ENCODE results near the gene ETV6. TPM values are rescaled to one million over a fixed set of nuclear protein-coding genes. Genes with fewer than 3 reads are reported as not detected.

ETV6 gene
- total RNA-seq, 4 donors from 2014 or later: 7.6 to 45.5 (median 8.2) TPM

DNA sequence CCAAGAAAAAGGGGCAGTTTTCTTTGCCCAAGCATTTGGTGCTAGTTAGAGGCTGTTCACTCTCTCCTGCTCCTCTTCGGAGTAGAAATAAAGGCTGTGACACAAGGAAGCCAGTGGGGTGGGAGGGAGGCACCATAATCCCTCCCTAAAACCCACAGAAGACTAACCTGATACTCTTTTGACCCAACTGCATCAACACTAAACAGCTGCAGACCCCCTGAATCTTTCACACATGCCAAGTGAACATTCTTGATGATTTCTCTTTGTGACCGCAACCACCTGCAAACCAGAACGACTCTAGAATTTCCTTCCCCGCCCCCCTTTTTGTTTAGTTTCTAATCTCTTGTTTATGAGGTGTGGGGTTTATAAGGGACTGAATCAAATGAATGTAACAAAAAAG is 245.4 kb downstream of the ETV6 start:
- Histone ChIP-seq H3K27ac (no peak overlapping the region), H3K27me3 (no peaks in the 10 kb centered on the region), H3K4me1 (no peaks in the 10 kb centered on the region), H3K9me3 (no peaks in the 10 kb centered on the region), H3K4me3 (no peak overlapping the region), H3K36me3 (no peaks in the 10 kb centered on the region)
- DNase-seq: no peak
- TF ChIP-seq POLR2A (IDR thresholded peaks at IDR 0.05): no peak
- TF ChIP-seq, protein P1, sequence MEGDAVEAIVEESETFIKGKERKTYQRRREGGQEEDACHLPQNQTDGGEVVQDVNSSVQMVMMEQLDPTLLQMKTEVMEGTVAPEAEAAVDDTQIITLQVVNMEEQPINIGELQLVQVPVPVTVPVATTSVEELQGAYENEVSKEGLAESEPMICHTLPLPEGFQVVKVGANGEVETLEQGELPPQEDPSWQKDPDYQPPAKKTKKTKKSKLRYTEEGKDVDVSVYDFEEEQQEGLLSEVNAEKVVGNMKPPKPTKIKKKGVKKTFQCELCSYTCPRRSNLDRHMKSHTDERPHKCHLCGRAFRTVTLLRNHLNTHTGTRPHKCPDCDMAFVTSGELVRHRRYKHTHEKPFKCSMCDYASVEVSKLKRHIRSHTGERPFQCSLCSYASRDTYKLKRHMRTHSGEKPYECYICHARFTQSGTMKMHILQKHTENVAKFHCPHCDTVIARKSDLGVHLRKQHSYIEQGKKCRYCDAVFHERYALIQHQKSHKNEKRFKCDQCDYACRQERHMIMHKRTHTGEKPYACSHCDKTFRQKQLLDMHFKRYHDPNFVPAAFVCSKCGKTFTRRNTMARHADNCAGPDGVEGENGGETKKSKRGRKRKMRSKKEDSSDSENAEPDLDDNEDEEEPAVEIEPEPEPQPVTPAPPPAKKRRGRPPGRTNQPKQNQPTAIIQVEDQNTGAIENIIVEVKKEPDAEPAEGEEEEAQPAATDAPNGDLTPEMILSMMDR (IDR thresholded peaks at IDR 0.05): no peak
- intact Hi-C loops (cut with DNase I; ENCODE audit: low total_unique reads): no loop called here

DNA sequence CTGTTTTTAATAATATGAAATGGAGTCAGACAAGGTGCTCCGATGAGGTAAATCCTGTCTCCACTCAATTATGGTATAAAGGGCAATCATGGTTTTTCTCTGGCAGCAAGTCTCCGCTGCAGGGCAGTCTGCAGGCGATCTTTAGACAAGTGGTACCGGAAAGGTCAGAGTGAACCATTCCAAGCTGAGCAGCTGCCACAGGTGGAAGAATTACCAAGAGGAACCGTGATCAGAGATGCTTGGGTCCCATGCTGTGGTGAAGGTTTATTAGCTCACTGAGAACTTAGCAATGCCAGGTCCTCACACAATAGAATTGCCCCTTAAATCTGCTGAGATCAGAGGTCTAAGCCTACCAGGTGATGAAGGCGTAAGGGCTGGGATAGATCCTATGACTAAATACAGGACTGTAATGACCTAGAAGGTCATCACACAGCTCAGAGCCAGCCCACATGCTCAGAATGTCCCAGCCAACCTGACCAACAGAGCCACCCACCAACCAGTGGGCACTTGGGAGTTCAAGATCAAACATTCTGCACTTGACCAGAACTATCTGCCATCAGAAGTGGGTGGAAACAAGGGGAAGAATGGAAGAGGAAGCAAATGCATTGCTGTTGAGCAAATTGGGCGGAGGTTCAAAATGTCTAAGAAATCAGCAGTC is 246.1 kb downstream of the ETV6 start:
- Histone ChIP-seq H3K9me3 (no peaks in the 10 kb centered on the region), H3K36me3 (no peaks in the 10 kb centered on the region), H3K4me3 (no peak overlapping the region), H3K27ac (no peak overlapping the region), H3K4me1 (no peaks in the 10 kb centered on the region), H3K27me3 (no peaks in the 10 kb centered on the region)
- intact Hi-C loops (cut with DNase I; ENCODE audit: low total_unique reads): no loop called here
- no peak for DNase-seq
- TF ChIP-seq POLR2A (IDR thresholded peaks at IDR 0.05): no peak
- TF ChIP-seq, protein P1 (IDR thresholded peaks at IDR 0.05): no peak

DNA sequence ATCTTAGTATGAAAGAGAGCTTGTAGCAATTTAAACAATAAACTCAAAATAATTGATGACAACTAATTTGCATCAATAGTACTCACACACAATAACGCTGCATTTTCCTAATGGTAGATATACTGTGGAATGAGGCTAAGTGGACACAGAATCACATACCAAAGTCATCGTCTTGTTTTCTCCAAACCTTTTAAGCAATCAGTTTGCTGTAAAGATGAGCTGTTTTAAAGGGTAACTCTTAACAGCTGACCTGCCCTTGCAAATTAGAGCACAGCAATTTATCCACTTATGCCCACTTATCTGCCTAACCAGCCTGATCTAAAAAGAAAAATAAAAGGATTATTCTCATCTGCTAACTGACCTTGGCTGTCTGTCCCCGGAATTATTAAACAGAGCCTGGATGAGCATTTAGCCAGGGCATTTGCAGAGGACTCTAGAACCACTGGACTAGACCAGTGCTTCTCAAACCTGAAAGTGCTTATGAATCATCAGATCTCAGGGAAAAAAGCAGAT is 247.0 kb downstream of the ETV6 start:
- Histone ChIP-seq H3K27ac (no peak overlapping the region), H3K36me3 (no peaks in the 10 kb centered on the region), H3K4me1 (no peaks in the 10 kb centered on the region), H3K27me3 (no peaks in the 10 kb centered on the region), H3K4me3 (no peak overlapping the region), H3K9me3 (no peaks in the 10 kb centered on the region)
- intact Hi-C loops (cut with DNase I; ENCODE audit: low total_unique reads): no loop called here
- no peak for DNase-seq
- TF ChIP-seq, protein P1 (IDR thresholded peaks at IDR 0.05): no peak
- TF ChIP-seq POLR2A (IDR thresholded peaks at IDR 0.05): no peak

DNA sequence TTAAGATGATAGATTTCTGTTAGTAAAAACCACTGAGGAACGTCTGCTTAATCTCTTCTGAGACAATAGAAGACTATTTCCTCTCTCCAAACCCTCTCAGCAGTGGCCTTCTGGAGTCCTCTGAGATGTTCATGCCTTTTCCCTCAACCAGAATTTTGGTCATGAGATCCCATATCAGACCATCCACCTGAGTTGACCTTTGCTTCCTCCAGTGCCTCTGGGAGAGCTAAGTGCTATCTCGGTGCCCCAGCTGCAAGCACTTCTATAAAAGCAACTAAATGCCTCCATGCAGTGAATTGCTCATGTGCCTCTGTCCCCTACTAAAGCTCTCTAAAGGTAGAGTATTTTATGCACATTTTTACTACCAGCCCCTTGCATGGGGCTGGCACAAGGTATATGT is 248.4 kb downstream of the ETV6 start:
- intact Hi-C loops (cut with DNase I; ENCODE audit: low total_unique reads): no loop called here
- DNase-seq: no peak
- Histone ChIP-seq H3K36me3 (no peaks in the 10 kb centered on the region), H3K27me3 (no peaks in the 10 kb centered on the region), H3K27ac (no peak overlapping the region), H3K4me1 (no peaks in the 10 kb centered on the region), H3K9me3 (no peaks in the 10 kb centered on the region), H3K4me3 (no peak overlapping the region)
- TF ChIP-seq, protein P1 (IDR thresholded peaks at IDR 0.05): no peak
- no peak for TF ChIP-seq POLR2A (IDR thresholded peaks at IDR 0.05)

DNA sequence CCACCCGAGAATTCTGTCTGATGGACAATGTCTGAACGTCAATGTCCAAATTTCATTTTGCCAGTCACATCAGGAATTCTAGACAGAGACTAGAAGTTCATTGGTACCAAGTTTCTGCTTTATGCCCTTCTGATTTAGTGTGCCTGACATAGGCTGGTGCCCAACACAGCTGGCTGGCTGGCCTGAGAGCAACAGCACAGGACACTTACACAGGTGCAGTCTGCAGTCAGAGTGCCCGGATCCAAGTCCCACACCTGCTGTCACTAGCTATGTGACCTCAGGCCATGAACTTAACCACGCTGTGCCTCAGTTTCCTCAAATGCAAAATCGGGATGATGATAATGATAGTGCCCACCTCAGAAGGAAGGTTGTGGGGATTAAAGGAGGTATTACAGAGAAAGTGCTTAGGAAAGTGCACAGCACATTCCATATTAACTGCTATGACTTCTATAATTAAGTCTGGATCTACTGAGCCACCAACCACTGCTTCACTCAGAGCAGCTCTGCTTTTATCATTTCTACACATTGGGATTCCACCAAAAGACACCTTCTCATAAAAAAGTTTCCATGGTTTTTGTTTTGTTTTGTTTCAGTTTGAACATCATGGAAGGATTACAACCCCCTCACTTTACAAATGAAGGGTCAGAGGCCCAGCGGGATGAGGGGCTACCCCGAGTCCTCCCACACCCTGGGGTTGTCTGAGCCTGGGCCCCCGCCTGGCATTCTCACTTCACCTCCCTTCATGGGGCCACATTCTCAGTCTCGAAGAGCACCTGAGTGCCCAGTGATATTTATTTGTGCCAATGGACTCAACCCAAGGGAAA is 252.4 kb downstream of the ETV6 start:
- H3K36me3 ChIP-seq: no peaks in the 10 kb centered on the region
- intact Hi-C loops (cut with DNase I; ENCODE audit: low total_unique reads): no loop called here
- H3K9me3 ChIP-seq: no peaks in the 10 kb centered on the region
- no peak for DNase-seq
- no peaks in the 10 kb centered on the region for H3K4me1 ChIP-seq
- TF ChIP-seq, protein P1 (IDR thresholded peaks at IDR 0.05): no peak
- TF ChIP-seq POLR2A (IDR thresholded peaks at IDR 0.05): no peak
- no peak overlapping the region for H3K4me3 ChIP-seq
- H3K27ac ChIP-seq: no peak overlapping the region
- H3K27me3 ChIP-seq: no peaks in the 10 kb centered on the region

Measured in uterus (tissue), 4 donors.